ENCODE results near the gene EPB41L3. TPM values are rescaled to one million over a fixed set of nuclear protein-coding genes. Genes with fewer than 3 reads are reported as not detected.

Gene EPB41L3
- total RNA-seq, 4 donors from 2014 or later, result 32.0 to 60.6 (median 41.8) TPM

DNA sequence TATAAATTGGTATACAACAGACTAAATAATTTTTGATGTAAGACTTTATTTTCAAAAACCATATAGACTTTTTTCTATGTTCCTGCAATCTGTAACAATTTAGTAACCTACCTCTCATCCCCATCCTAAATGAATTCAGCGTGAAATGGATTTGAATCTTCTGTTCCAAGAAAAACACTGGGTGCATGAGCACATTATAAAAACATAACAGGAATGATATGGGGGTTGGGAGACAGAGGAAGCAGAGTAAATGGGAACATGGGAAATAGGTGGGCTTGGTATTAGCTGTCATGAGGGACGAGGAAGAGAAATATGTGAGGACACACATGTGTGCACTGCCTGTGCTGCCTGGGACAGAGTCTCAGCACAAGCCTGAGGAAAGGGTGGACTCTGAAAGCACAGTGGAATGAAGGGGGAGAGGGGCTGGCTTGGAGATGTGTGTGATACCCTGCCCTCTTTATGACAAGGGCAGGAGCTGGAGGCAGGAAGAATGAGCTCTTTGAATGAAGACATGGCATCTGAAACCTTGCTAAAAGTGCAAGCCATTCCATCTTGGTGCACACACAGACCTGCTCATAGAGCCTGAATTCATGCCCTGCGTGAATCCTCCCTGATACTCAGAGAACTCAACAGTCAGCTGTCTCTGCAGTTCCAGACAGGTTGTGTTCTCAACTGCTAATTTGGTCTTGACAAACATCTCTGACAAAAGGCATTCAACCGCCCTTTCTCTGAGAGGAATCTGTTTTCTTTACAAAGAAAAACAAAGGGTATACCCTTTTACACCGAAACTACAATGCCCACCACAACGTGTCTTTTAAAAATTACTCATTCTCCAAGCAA is 66.6 kb downstream of the EPB41L3 start:
- WGBS, result 77% methylated on average over 6 of the region's 6 CpGs
- intact Hi-C loops (cut with DNase I), result no loop called here
- DNase-seq (ENCODE audit: extremely low spot score), result no peak
- peaks cover 0 to 6% (median 1%) of the 10 kb centered on the region in 4 donors for H3K4me1 ChIP-seq
- H3K27ac ChIP-seq (replicated peaks in 1 of 4), result no peak overlapping the region
- no peak overlapping the region for H3K4me3 ChIP-seq
- TF ChIP-seq POLR2A (IDR thresholded peaks at IDR 0.05; ENCODE audit: low read depth), result no peak
- TF ChIP-seq EP300 (IDR thresholded peaks at IDR 0.05), result no peak
- TF ChIP-seq, protein P1, sequence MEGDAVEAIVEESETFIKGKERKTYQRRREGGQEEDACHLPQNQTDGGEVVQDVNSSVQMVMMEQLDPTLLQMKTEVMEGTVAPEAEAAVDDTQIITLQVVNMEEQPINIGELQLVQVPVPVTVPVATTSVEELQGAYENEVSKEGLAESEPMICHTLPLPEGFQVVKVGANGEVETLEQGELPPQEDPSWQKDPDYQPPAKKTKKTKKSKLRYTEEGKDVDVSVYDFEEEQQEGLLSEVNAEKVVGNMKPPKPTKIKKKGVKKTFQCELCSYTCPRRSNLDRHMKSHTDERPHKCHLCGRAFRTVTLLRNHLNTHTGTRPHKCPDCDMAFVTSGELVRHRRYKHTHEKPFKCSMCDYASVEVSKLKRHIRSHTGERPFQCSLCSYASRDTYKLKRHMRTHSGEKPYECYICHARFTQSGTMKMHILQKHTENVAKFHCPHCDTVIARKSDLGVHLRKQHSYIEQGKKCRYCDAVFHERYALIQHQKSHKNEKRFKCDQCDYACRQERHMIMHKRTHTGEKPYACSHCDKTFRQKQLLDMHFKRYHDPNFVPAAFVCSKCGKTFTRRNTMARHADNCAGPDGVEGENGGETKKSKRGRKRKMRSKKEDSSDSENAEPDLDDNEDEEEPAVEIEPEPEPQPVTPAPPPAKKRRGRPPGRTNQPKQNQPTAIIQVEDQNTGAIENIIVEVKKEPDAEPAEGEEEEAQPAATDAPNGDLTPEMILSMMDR (IDR thresholded peaks at IDR 0.05), result no peak
- TF ChIP-seq POLR2AphosphoS5 (IDR thresholded peaks at IDR 0.05), result no peak
- no peaks in the 10 kb centered on the region for H3K27me3 ChIP-seq
- H3K9me3 ChIP-seq, result no peaks in the 10 kb centered on the region
- H3K36me3 ChIP-seq, result no peaks in the 10 kb centered on the region

DNA sequence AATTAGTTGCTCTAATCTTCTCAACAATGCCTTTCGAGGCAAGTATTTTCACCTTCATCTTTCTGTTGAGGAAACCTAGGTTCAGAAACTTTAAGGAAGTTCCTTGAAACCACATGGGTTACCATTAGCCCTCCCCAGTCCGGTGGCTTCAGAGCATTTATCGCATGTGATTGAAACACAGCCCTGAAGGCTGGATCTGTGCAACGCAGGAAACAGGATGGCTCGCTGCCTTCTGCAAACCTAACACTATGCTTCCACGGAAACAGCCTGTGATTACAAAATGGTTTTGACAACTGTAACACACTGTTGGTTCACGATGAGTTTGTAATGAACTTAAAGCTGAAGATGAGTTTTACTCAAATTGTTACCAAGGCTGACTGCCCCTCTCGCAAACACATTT is 68.5 kb downstream of the EPB41L3 start:
- DNase-seq (ENCODE audit: extremely low spot score), result no peak
- no peaks in the 10 kb centered on the region for H3K36me3 ChIP-seq
- H3K9me3 ChIP-seq, result no peaks in the 10 kb centered on the region
- WGBS, result 51% methylated on average over 6 of the region's 8 CpGs
- intact Hi-C loops (cut with DNase I), result no loop called here
- H3K4me1 ChIP-seq, result peaks cover 0 to 6% (median 1%) of the 10 kb centered on the region in 4 donors
- H3K4me3 ChIP-seq, result no peak overlapping the region
- no peak for TF ChIP-seq POLR2A (IDR thresholded peaks at IDR 0.05; ENCODE audit: low read depth)
- TF ChIP-seq, protein P1 (IDR thresholded peaks at IDR 0.05), result no peak
- H3K27me3 ChIP-seq, result no peaks in the 10 kb centered on the region
- no peak overlapping the region for H3K27ac ChIP-seq (replicated peaks in 1 of 4)

DNA sequence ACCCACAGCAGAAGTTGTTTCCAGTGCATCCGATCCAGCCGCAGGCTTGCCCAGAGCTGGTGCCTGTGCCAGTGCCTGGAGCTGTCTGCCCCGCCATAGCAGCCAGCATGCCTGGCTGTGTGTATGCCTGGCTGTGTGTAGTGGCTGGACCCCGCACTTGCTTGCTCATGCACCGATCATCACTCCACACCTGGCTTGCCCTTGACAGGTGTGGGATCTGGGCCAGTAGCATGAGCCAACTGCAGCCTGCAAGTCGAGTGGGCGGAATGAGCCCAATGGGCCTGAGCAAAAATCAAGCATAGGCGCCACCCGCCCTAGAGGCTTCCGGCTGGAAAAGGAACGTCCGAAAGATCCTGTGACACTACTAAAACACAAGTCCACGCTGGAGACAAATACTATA is 74.5 kb downstream of the EPB41L3 start:
- no peaks in the 10 kb centered on the region for H3K9me3 ChIP-seq
- peaks cover 0 to 3% (median under 1%) of the 10 kb centered on the region in 4 donors for H3K4me1 ChIP-seq
- intact Hi-C loops (cut with DNase I), result no loop called here
- WGBS, result 92% methylated on average over 9 of the region's 13 CpGs
- H3K27me3 ChIP-seq, result no peaks in the 10 kb centered on the region
- H3K36me3 ChIP-seq, result no peaks in the 10 kb centered on the region
- no peak overlapping the region for H3K27ac ChIP-seq (replicated peaks in 1 of 4)
- no peak for TF ChIP-seq EP300 (IDR thresholded peaks at IDR 0.05)
- TF ChIP-seq, protein P1 (IDR thresholded peaks at IDR 0.05), result no peak
- DNase-seq (ENCODE audit: extremely low spot score), result no peak
- H3K4me3 ChIP-seq, result no peak overlapping the region

DNA sequence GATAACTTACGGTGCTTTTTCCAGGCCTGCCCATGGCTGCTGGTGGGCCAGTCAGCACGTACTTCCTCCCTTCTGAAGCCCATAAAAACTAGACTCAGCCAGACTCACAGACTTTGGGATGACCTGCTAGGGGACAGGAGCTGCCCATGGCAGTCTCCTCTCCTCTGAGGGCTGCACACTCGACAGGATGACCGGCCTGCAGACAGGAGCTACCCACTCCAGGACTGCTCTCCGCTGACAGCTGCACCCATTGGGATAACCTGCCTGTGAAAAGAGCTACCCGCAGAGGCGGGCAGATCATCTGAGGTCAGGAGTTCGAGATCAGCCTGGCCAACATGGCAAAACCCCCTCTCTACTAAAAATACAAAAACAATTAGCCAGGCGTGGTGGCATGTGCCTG is 75.4 kb downstream of the EPB41L3 start:
- H3K27ac ChIP-seq (replicated peaks in 1 of 4), result no peak overlapping the region
- DNase-seq (ENCODE audit: extremely low spot score), result no peak
- intact Hi-C loops (cut with DNase I), result no loop called here
- no peak overlapping the region for H3K4me3 ChIP-seq
- peaks cover 0 to 13% (median 2%) of the 10 kb centered on the region in 4 donors for H3K4me1 ChIP-seq
- 93% methylated on average over 3 of the region's 9 CpGs for WGBS
- H3K27me3 ChIP-seq, result no peaks in the 10 kb centered on the region
- no peaks in the 10 kb centered on the region for H3K9me3 ChIP-seq
- TF ChIP-seq POLR2AphosphoS5 (IDR thresholded peaks at IDR 0.05) (no peak), EP300 (IDR thresholded peaks at IDR 0.05) (no peak), POLR2A (IDR thresholded peaks at IDR 0.05; ENCODE audit: low read depth) (no peak)
- TF ChIP-seq, protein P1 (IDR thresholded peaks at IDR 0.05), result no peak
- no peaks in the 10 kb centered on the region for H3K36me3 ChIP-seq

DNA sequence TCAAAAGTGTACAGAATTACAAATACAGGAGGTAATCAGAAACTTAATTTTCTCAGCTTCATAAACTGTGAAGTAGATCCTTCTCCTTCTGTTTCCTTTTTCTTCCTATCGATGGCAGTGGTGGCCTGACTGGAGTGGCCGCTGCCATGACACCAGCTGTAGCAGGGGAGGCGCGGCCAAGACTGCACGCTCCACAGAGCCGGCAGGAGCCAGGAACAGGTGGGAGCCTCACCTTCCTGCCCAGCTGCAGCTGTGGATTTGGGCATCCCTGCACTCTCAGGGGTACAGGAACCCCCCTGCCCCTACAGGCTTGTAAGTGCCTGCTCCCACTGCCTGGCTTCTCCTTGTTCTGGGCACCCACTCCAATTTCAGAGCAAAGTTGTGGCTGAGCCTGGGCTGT is 76.1 kb downstream of the EPB41L3 start:
- intact Hi-C loops (cut with DNase I), result no loop called here
- H3K9me3 ChIP-seq, result no peaks in the 10 kb centered on the region
- H3K4me1 ChIP-seq, result peaks cover 0 to 19% (median 2%) of the 10 kb centered on the region in 4 donors
- TF ChIP-seq EP300 (IDR thresholded peaks at IDR 0.05) (no peak), POLR2AphosphoS5 (IDR thresholded peaks at IDR 0.05) (no peak), POLR2A (IDR thresholded peaks at IDR 0.05; ENCODE audit: low read depth) (no peak)
- TF ChIP-seq, protein P1 (IDR thresholded peaks at IDR 0.05), result no peak
- 91% methylated on average over 6 of the region's 6 CpGs for WGBS
- H3K4me3 ChIP-seq, result no peak overlapping the region
- no peaks in the 10 kb centered on the region for H3K27me3 ChIP-seq
- H3K27ac ChIP-seq (replicated peaks in 1 of 4), result no peak overlapping the region
- no peak for DNase-seq (ENCODE audit: extremely low spot score)
- H3K36me3 ChIP-seq, result no peaks in the 10 kb centered on the region

All from esophagus muscularis mucosa (tissue), 4 donors.